GM20000 (cell line): Measurements from ENCODE around the gene QSOX2.

Source experiments
- DNase-seq: peaks from one replicate; pipeline ENCODE4 v3.0.0; 2012; ENCODE audit warnings: low spot score
- TF ChIP-seq, protein P1 (sequence below): IDR thresholded peaks from 2 replicates; pipeline ENCODE4 v1.5.1; 2012; ENCODE audit warnings: mild to moderate bottlenecking, control low read depth; ENCODE audit errors: extremely low read depth, missing control alignments

Gene QSOX2

DNA sequence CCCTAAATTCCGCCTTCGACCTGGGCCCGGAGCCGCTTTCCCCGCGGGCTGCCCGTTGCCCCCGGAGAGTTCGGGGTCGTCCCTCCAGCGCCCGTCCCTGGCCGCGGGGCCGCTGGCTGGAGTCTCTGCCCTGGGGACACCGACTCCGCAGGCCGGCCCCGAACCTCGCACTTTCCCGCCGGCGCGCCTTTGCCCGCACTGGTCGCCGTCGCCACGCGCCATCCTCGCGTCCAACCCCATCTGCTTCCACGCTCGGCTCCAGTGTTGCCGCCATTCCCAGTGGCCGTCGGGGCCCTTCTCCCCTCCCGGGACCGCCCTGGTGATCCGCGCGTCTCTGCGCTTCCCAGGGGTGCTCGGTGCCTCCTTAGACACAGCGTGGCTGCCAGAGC, 51.7 kb downstream of the QSOX2 start:
- TF ChIP-seq, protein P1, sequence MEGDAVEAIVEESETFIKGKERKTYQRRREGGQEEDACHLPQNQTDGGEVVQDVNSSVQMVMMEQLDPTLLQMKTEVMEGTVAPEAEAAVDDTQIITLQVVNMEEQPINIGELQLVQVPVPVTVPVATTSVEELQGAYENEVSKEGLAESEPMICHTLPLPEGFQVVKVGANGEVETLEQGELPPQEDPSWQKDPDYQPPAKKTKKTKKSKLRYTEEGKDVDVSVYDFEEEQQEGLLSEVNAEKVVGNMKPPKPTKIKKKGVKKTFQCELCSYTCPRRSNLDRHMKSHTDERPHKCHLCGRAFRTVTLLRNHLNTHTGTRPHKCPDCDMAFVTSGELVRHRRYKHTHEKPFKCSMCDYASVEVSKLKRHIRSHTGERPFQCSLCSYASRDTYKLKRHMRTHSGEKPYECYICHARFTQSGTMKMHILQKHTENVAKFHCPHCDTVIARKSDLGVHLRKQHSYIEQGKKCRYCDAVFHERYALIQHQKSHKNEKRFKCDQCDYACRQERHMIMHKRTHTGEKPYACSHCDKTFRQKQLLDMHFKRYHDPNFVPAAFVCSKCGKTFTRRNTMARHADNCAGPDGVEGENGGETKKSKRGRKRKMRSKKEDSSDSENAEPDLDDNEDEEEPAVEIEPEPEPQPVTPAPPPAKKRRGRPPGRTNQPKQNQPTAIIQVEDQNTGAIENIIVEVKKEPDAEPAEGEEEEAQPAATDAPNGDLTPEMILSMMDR, result no peak
- DNase-seq, result no peak

DNA sequence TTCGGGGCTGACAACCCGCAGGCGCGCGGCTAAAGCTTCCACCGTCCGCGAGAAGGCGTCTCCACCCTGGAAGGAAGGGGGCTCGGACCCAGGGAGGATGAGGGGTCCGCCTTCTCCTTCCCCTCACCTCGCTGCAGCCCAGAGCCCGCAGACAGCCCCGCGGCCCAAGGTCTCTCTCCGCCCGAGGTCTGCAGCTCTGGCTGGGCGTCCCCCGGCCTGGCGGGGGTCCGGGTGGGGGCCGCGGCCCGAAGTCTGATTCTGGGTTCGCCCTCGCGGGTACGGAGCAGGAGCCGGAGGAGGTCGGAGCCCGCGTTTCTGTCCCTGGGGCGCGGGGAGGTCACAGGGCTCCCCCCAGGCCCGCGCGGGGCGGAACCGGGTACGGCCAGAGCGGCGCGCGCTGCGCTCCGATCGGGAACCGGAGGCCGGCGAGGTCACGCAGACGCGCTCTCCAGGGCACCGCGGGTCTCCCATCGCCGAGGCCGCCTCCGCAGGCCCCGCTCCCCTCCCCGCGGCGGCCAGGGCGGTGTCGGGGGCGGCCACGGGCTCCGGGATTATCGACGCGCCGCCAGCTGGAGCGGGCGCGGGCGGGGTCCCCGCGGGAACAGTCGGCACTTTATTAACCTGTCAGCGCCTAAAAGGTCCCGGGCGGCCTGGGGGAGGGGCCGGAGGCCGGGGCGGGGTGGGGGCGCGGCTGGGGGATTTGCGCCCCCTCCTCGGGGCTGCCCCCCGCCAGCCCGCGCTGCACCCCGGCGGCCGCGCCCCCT, 52.3 kb downstream of the QSOX2 start:
- TF ChIP-seq, protein P1, result no peak
- DNase-seq, result no peak

DNA sequence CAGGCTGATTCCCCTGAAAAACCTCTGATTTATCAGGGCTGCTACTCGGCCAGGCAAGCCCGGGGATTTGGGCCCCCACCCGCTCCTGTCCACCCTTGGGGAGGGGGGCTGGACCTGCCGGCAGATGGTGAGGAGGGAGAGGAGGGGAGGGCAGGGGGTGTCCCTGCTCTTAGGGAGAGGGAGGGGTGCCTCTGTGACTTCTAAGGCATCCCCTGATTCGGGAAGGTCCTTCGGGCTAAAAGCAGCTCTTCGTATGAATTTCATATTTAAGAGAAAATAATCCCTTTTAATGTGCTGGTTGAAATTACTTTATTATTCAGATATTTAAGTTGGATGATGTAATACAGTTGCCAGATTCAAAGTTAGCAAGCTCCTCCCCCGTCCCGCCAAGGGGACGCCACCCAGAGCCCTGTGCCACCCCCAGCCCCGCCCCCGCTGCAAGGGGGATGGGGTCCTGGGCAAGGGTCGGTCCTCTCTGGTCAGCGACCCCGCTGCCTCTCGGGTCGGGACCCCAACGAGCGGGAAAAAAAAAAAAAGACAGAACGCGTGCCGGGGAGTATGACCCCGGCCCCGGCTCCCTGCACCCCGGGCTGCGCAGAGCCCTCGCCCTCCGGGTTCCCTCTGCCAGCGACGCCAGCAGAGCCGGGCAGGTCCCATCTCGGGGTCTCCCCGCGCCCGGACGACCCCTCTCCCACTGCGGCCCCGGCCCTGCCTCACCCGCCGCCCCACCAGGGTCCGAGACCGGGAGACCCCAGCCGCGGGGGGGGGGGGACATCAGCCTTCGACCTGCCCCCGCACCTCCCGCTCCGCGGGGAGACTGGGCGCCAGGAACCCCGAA, 53.1 kb downstream of the QSOX2 start:
- DNase-seq, result no peak
- TF ChIP-seq, protein P1, result no peak

DNA sequence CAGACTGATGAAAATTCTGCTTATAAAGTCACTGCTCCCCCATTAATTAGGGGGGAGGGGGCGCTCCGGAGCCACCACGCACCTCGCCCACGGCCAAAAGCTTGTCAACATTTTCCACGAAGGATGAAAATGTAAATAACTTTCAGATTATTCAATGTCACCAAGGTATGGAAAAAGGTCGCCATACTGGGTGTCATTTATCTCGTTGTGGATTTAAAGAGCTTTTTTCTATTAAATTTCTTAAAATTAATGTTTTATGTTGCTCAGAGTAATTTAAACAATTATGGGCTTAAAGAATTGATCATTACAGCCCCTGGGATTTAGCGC, 53.7 kb downstream of the QSOX2 start:
- DNase-seq, result no peak
- TF ChIP-seq, protein P1, result no peak

DNA sequence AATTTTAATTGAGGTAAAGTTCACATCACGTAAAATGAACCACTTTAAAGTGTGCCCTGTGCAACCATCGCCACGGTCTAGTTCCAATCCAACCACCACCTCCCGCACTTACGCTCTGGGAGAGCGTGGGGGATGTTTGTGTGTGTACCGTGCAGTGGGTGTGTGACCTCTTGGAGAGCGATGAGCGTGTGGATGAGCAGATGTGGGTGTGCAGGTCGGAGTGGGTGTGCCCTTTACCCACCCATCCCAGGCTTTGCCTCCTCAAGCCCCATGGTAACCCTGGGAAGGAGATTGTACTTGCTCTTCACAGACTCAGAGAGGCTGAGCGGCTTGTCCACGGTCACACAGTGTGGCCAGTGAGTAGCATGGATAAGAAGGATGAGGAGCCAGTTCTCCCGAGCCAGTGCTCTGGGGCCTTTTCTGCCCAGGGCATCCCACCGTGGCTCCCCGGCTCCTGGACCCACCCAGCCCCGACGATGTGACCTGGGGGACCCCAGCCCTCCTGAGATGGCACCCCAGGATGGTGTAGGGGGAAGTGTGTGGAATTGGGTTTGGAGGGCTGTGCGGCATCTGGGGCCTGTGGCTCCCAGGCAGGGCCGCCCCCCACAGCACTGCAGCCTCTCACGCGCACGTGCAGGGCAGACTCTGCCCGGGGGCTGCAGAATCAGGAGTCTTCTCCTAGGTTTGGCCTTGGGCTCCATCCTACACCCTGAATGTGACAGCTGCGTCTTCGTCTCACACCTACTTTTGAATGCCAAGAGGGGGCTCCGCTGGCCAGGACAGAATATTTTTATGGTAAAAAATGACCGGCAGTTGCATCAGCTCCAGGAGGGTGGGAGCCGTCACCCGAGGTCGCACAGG, 54.3 kb downstream of the QSOX2 start:
- TF ChIP-seq, protein P1, result no peak
- no peak for DNase-seq

DNA sequence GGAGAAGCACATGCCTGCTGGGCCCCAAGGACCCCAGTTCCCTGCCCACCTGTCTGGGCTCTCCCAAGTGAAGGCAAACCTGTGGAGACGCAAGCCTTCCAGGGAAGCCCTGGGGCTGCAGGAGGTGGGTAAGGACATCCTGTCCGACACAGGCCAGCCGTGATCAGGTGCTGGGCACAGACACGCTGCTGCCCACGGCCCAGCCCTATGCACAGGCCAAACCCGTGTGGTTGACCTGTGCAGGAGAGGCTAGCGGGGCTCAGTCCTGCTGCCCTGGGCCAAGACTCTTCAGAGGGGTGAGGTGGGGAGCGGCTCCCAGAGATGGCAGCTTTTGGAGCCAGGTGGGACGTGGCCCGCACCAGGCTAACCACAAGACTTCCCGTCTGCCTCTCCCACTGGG, 55.0 kb downstream of the QSOX2 start:
- DNase-seq, result no peak
- TF ChIP-seq, protein P1, result no peak
